GM18909 (cell line): ENCODE measurements around the gene PRKRIP1.

ENCODE experiments used
- ATAC-seq: cut with Tn5 transposase; IDR thresholded peaks from one replicate; pipeline ENCODE4 v1.9.1; 2021; ENCODE audit warnings: mild to moderate bottlenecking; ENCODE audit not compliant: unreplicated experiment, poor library complexity

Gene PRKRIP1

DNA sequence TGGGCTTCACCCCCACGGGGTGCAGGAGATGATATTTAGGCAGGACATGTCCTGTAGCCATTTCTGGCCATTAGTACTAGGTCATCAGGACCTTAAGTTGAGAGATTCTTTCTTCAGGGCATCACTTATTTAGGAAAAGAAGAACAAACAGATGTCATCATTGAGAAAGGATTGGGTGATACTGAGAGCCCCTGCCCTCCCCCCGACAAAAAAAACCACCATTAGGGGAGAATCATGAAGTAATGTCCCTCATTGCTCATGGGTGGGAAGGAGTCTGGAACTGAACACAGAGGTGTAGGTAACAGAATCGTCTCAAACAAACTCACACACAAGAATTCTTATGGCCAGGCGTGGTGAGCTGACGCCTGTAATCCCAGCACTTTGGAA is 30.8 kb downstream of the PRKRIP1 start:
- ATAC-seq, result no peak

DNA sequence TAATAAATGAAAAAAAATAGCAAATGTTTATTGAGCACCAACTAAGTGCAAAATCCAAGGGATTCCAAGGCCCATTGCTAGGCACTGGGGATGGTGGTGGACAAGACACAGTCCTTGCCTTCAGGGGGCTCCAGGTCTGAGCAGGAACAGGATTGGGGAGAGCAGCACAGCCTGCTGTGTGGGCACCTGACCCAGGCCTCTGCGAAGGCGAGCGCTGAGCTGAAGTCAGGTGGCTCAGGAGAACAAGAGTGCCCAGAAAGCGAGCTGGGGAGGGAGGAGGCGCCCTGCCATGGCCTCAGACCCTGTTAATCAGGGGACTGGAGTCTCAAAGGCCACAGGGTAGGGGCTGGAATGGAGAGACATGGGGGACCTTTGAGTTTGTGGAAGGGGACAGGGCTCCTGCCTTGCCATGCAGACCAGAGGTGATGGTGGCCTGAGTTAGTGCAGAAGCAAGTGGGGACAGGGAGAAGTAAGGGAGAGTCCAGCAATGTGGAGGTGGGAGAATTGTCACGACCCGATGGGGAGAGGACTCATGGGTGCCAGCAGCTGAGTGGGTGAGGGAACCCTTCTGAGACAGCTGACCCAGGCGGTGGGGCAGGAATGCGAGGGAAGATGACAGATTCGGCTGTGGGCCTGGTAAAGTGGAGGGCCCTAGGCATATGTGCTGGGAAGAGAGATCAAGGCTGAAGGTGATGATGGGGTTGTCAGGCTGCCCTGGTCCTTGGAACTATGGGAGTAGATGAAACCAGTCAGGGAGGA is 33.2 kb downstream of the PRKRIP1 start:
- no peak for ATAC-seq

DNA sequence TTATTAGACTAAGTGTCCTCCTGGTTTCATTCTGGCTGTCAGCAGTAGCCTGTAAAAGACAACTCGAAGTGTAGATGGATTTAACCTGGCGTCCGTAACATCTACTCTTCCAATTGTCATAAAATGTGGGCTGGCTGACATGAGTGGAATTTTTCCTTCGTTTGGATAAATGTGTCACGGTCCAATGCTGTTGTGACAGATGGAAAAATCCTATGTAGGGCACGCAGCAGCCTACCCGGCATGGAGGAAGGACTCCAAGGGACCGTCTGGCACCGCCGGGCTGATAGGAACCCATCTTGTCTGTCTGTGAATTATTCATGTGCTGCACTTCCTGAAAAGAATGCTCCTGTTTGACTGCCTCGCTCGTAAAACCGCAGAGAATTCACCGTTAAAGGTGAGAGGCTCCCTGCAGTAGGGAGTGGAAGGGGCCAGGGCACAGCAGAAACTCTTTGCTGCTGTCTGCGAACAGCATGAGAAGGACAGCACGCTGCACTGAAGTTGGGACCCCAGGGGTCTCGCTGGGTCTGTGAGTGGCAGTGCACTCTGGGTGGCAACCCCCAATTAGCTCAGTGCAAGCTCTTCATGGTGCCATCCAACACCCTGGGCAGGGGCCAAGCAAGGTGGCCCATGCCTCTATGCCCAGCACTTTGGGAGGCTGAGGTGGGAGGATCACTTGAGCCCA is 35.6 kb downstream of the PRKRIP1 start:
- no peak for ATAC-seq

GRCh38 chr7:102432442-102433218 is 36.5 kb downstream of the PRKRIP1 start:
- ATAC-seq, result peak; percentile 37

DNA sequence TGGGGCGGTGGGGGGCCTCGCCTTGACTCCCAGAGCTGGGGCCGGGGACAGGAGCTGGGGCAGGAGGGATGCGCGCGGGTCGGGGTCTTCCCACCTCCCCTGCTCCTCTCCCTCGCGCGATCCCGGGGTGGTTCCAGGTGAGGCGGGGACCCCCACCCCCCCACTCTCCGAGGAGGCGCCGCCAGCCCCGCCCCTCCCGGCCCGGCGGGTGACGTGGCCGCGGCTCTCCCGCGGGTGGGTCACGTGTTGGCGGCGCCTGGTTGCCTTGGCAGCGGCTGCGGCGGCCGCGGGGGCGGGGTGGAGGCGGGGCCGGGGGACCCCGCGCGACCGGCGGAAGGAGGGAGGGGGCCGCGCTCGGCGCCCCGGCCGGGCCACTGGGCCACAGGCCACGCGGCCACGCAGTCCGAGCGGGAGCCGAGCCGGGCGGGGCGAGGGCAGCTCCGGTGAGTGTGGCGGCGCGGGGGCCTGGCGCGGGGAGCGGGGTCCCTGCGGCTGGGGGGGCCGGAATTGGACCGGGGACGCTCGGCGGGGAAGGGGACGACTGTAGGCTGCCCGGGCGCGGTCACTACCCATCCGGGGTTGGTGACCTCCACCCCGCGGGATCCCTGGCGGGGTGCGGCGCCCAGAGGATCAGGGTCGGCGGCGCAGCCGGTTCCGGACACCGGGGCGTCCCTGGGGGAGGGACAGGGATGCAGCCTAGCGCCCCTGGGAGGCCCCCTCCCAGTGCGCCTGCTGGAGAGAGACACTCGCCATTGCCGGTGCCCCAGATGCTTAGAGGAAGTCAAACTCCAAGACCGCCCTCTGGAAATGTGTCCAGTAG is 37.3 kb downstream of the PRKRIP1 start, which contains the start of gene ORAI2:
Gene ORAI2, plus strand, starts transcription at position 357 of the 820 bp plus-strand sequence. CDS start 5,382 bp downstream, outside the sequence.
- peak; percentile 69 for ATAC-seq

GRCh38 chr7:102434039-102434486 is 37.9 kb downstream of the PRKRIP1 start:
- peak; percentile 15 for ATAC-seq

DNA sequence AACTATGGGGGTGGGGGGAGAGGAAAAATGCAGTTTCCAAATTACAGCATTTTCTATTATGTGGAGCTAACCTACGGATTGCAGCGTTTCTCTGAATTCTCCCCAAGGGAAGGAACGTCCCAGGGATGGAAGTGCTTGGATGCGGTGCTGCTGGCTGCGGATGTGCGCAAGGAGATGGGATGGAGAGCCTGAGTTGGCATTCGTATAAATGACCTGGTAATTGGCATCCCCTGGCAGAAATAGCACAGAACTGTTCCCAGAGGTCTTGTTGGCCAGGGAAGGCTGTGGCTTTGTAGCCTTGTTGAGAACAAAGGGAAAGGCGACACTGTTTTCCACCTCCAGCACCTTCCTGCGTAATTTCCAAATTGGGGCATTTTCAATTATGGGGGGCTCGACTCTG is 40.0 kb downstream of the PRKRIP1 start:
- no peak for ATAC-seq

DNA sequence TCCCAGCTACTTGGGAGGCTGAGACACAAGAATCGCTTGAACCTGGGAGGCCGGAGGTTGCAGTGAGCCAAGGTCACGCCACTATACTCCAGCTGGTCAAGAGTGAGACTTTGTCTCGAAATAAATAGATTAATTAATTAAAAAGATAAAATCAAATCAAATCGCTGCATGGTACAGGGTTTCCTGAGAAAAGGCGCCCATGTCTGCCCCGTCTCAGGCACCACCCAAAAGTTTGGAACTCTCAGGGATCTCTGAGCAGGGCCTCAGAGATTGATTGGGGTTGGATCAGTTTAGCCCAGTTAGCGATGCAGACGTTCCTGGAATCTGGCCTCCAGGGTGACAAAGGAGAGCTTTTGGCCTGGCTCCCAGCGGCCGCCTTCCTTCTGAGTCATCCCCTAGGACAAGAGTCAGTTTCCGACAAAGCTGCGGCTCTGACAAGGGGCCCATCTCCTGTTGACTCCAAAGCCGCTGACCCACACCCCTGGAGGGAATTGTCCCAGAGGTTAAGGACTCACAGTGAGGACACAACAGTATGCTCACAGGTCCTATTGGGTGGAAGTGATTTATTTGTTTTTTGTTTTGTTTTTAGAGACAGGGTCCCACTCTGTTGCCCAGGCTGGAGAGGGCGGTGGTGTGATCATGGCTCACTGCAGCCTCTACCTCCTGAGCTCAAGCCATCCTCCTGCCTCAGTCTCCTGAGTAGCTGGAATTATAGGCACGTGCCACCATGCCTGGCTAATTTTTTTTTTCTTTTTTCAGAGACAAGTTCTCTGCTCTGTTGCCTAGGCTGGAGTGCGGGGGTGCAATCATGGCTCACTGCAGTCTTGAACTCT is 44.0 kb downstream of the PRKRIP1 start:
- ATAC-seq, result no peak

- ATAC-seq, result peak; percentile 42
Observed at GRCh38 chr7:102444961-102445673, 49.0 kb downstream of the PRKRIP1 start.

DNA sequence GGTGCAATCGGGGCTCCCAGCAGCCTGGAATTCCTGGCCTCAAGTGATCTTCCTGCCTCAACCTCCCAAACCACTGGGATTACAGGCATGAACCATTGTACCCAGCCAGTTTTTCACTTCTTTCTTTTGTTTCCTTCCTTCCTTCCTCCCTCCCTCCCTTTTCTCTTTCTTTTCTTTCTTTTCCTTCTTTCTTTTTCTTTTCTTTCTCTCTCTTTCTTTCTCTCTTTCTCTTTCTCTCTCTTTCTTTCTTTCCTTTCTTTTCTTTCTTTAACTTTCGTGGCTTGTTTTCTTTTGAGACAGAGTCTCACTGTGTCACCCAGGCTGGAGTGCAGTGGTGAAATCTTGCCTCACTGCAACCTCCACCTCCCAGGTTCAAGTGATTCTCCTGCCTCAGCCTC is 49.5 kb downstream of the PRKRIP1 start:
- ATAC-seq, result no peak

DNA sequence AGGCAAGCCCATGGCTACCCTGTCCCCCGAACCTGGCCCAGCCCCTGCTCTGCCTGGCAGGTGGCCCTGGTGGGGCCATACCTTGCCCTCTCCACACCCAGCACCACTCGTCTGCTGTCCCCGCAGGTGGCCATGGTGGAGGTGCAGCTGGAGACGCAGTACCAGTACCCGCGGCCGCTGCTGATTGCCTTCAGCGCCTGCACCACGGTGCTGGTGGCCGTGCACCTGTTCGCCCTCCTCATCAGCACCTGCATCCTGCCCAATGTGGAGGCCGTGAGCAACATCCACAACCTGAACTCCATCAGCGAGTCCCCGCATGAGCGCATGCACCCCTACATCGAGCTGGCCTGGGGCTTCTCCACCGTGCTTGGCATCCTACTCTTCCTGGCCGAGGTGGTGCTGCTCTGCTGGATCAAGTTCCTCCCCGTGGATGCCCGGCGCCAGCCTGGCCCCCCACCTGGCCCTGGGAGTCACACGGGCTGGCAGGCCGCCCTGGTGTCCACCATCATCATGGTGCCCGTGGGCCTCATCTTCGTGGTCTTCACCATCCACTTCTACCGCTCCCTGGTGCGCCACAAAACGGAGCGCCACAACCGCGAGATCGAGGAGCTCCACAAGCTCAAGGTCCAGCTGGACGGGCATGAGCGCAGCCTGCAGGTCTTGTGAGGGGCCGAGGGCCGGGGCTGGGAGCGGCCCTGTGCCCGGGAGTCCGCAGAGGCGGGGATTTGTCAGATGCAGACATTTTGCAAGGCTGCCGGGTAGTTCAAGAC is 50.4 kb downstream of the PRKRIP1 start:
- ATAC-seq, result no peak

GRCh38 chr7:102447311-102447710 is 51.1 kb downstream of the PRKRIP1 start:
- ATAC-seq, result no peak

GRCh38 chr7:102449136-102449535 is 53.0 kb downstream of the PRKRIP1 start:
- no peak for ATAC-seq

- ATAC-seq, result peak; percentile 44
Observed at GRCh38 chr7:102450242-102450641, 54.1 kb downstream of the PRKRIP1 start.

DNA sequence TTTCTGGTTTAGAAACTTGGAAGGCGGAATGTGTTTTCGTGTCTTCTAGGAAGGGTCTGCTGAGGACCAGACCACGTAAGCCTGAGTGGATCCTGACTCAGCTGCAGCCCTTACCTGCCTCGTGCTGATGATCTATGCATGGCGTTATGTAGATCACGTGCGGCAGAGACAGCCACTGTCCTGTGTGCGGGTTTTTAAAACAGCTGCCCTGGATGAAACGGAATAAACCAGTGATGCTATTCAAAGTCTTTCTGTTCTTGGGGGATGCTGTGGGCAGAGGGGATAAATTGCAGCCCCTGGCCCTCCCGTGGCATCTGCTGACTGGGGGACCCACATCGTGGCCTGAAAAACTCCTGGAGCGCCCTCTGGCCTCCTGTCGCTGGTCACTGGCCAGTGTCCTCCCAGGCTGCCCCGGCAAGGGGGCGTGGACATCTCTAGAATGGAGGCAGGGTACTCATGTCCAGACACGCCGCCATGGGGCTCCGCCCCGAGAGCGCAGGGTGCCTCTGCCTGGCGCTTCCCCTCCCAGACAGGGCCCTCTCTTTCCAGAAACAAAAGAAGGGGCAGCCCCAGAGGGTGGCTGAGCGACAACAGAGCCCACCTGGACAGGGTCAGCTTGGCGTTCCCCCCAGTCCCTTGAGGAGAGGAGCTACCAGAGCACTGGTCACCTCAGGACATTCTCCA is 55.4 kb downstream of the PRKRIP1 start:
- no peak for ATAC-seq

DNA sequence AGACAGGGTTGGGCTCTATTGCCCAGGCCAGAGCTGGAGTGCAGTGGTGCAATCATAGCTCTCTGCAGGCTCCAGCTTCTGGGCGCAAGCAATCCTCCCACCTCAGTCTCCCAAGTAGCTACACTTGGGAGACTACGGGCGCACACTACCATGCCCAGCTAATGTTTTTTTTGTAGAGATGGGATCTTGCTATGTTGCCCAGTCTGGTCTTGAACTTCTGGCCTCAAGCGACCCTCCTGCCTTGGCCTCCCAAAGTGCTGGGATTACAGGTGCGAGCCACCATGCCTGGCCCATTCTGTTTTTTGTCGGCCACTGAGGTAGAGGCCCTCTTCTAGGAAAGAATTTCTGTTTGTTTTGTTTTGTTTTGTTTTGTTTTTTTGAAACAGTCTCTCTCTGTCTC is 56.3 kb downstream of the PRKRIP1 start:
- ATAC-seq, result no peak

- ATAC-seq, result no peak
Observed at GRCh38 chr7:102453319-102453718, 57.2 kb downstream of the PRKRIP1 start.
